Uterus (tissue), 2 donors: ENCODE measurements around the gene HOXB7.

Experiments used
- POLR2A ChIP-seq, 2 donors: fragments of 450-650 bp; IDR thresholded peaks; one replicate each; pipeline ENCODE4 v1.6.1; 2016; ENCODE audit warnings: antibody characterized with exemption in 2 of 2, mild to moderate bottlenecking in 1 of 2, moderate library complexity in 1 of 2
- TF ChIP-seq, protein P1 (sequence below), 4 experiments: fragments of 200-600 bp in 2 of 4; fragments of 450-650 bp in 2 of 4; sonication (generic) in 2 of 4; IDR thresholded peaks; one replicate each; pipeline ENCODE4 v1.5.1; 2016 to 2019; ENCODE audit warnings: antibody characterized with exemption in 4 of 4, mild to moderate bottlenecking in 2 of 4, moderate library complexity in 1 of 4

DNA sequence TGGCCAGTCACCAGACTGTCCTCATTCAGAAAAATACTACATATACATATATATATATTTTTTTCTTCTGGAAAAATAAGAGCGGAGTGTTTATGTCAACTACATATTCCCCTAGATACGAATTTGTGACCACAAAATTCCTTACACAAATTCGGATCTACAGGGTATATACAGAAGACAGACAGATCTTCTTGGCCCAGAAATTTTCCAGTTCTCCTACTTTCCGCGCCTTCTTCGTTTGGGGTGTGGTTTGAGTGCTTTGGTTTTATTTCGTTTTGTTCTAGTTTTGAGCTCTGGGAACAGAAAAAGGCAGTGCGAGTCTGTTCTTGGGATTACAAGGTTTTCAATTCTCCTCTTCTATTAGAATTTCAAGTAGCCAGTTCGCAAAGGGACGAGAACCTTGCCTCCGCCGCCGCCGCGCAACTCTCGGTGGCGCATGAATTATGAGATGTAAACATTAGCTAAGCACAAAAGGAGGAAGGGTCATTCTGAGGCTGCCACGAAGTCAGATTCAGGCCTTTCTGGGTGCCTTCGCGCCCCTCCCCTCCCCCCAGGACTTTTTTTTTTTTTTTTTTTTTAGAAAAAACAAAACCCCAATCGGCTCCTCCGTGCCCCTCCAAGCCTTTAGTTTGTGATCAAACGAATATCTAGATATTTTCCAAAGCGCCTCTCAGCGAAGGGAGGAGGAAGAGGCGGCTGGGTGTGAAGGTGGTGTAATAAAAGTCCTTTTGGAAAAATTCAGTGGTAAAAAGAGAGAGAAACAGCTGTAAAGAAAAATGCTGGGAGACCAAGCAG, 30.9 kb downstream of the HOXB7 start:
- TF ChIP-seq, protein P1, sequence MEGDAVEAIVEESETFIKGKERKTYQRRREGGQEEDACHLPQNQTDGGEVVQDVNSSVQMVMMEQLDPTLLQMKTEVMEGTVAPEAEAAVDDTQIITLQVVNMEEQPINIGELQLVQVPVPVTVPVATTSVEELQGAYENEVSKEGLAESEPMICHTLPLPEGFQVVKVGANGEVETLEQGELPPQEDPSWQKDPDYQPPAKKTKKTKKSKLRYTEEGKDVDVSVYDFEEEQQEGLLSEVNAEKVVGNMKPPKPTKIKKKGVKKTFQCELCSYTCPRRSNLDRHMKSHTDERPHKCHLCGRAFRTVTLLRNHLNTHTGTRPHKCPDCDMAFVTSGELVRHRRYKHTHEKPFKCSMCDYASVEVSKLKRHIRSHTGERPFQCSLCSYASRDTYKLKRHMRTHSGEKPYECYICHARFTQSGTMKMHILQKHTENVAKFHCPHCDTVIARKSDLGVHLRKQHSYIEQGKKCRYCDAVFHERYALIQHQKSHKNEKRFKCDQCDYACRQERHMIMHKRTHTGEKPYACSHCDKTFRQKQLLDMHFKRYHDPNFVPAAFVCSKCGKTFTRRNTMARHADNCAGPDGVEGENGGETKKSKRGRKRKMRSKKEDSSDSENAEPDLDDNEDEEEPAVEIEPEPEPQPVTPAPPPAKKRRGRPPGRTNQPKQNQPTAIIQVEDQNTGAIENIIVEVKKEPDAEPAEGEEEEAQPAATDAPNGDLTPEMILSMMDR (IDR thresholded peaks at IDR 0.05) = no peak
- TF ChIP-seq POLR2A (IDR thresholded peaks at IDR 0.05) = no peak
